ENCODE results near the gene EFNA2.
"Not testable (repeated sequence)": the region's sequence is repeated elsewhere in the genome, so short reads cannot be mapped to it uniquely, and the experiment has no call there.

- TF ChIP-seq CTCF (conservative IDR thresholded peaks at IDR 0.05; ENCODE audit: low read depth, low read length); EZH2 (IDR thresholded peaks at IDR 0.05; ENCODE audit: low read length, unreplicated experiment): not testable (repeated sequence)
These were observed 19.7 kb downstream of the EFNA2 start for GRCh38 chr19:1305354-1305753.

All from PC-3 (cell line).